GM12873 (cell line): Measurements from ENCODE around the gene SLC25A43.

Experiments used
- CTCF ChIP-seq: IDR thresholded peaks from 2 replicates; pipeline ENCODE4 v1.5.1; 2012; ENCODE audit warnings: low read depth, mild to moderate bottlenecking, moderate library complexity, low read length, control low read depth; ENCODE audit not compliant: insufficient read depth; ENCODE audit errors: missing control alignments

Gene SLC25A43

GRCh38 chrX:119398974-119399771 lies at the start of gene SLC25A43:
SLC25A43 (plus strand) TSS chrX:119399336; CDS start chrX:119399404, 68 bp downstream.
- no peak for TF ChIP-seq CTCF

- no peak for TF ChIP-seq CTCF
Observed at GRCh38 chrX:119359618-119360382, 39.3 kb upstream of the SLC25A43 start.

GRCh38 chrX:119363391-119363790 lies 35.7 kb upstream of the SLC25A43 start:
- TF ChIP-seq CTCF, result no peak

- TF ChIP-seq CTCF, result no peak
Observed at GRCh38 chrX:119374736-119375135, 24.4 kb upstream of the SLC25A43 start.

GRCh38 chrX:119375561-119375960 lies 23.6 kb upstream of the SLC25A43 start:
- no peak for TF ChIP-seq CTCF

- TF ChIP-seq CTCF, result no peak
Observed at GRCh38 chrX:119376312-119376711, 22.8 kb upstream of the SLC25A43 start.

GRCh38 chrX:119381349-119381944 lies 17.7 kb upstream of the SLC25A43 start:
- no peak for TF ChIP-seq CTCF
